HG03064 (cell line): ENCODE data around the gene FAM199X.

ENCODE experiments used
- ATAC-seq: cut with Tn5 transposase; IDR thresholded peaks from one replicate; pipeline ENCODE4 v1.9.1; 2021; ENCODE audit warnings: low read depth; ENCODE audit not compliant: unreplicated experiment

FAM199X gene

DNA sequence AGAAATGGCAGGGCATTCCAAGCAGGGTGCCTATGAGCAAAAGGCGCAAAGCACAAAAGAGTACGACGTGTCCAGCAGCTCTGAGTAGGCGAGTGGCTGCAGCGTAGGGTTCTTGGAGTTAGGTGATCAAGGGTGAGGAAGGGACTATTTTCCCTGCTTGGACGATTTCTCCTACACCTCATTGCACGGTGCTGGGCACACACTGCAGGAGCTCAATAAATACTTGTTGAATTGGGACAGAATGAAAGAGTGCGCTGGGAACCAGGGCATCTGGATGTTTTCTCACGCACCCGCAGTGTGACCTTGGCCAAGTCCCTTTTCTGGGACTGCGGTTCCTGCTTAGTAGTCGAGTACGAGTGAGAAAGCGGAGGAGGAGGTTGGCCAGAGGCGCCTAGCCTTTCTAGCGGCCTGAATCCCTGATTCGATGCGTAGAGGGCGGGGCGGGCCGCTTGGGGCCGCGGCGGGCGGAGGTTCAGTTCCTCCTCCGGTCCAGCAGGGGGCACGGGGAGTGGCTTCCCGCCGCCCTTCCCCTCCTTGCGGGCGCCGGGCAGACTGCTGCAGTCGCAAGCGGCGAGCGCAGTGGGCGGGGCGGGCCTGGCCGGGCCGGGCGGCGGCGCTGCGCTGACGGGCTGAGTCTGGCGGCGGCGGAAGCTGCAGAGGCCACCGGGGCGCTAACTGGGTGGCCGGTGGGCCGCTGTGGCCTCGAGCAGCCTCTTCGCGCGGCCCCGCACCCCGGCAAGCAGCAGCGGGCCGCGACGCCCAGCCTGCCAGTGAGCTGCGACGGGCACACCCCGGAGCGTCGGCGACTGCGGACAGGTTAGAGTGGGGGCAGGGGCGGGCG lies at the start of gene FAM199X:
TSS of gene FAM199X (plus strand) at position 560 of the 841 bp plus-strand sequence. CDS start 333 bp downstream, outside the sequence.
- peak; percentile 92 for ATAC-seq

GRCh38 chrX:104117759-104118158 lies 48.5 kb upstream of the FAM199X start:
- ATAC-seq = no peak

GRCh38 chrX:104118765-104119164 lies 47.5 kb upstream of the FAM199X start:
- ATAC-seq = no peak

GRCh38 chrX:104122829-104123228 lies 43.4 kb upstream of the FAM199X start:
- no peak for ATAC-seq

- no peak for ATAC-seq
These were observed 39.4 kb upstream of the FAM199X start for GRCh38 chrX:104126856-104127255.

- no peak for ATAC-seq
These were observed 35.4 kb upstream of the FAM199X start for GRCh38 chrX:104130808-104131207.

GRCh38 chrX:104134583-104135261 lies 31.5 kb upstream of the FAM199X start:
- no peak for ATAC-seq

DNA sequence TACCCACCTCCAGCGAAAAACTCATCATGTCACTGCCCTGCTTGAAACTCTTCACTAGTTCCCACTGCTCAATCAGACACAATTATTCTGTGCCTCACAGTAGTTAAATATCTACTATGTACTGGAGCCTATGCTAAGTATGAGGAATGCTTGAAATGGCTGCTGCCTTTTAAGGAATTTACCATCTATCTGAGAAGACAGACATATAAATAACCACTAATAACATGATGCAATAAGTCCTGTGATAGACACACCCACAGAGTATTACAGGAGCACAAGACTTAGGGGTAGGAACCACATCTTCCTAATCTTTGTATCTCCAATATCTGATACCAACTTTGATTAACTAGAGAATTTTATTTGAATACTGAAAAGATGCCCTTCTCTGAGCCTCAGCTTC lies 30.6 kb upstream of the FAM199X start:
- ATAC-seq = no peak

DNA sequence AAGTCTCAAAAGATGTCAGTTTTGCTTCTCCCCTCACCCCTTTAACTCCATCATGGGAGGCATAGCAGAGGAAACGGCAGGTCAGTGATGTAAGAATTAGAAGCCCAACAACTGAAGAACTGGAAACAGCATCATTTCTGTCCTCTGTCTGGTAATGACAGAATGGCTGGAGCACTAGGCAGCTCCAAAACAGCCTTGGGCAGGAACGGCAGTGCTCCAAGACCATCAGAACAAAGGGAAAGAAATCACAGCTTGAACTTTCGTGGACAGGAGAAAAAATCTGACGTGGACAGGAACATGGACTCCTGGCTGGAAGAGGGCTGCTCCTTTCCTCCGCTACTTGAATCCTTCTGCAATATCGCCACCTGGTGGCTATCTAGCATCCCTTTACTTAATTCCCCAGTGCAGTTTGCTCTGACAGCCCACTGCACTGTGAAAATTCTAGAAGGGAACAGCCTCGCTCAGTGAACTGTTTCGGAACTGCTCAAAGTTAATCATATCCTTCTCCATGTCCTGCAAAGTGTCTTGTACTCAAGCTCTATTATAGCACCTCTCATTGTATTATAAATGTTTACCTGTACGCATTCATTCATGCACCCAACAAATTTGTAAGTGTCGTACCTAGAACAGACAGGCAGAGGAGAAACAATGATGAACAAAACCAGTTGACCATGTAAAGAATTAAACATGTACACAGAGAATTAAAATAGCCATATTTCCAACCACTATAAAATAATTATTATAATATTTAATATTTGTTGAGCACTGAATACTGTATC lies 29.8 kb upstream of the FAM199X start:
- ATAC-seq = peak; percentile 73

GRCh38 chrX:104137496-104137895 lies 28.8 kb upstream of the FAM199X start:
- ATAC-seq = no peak

- ATAC-seq = no peak
These were observed 25.0 kb upstream of the FAM199X start for GRCh38 chrX:104141087-104141760.

DNA sequence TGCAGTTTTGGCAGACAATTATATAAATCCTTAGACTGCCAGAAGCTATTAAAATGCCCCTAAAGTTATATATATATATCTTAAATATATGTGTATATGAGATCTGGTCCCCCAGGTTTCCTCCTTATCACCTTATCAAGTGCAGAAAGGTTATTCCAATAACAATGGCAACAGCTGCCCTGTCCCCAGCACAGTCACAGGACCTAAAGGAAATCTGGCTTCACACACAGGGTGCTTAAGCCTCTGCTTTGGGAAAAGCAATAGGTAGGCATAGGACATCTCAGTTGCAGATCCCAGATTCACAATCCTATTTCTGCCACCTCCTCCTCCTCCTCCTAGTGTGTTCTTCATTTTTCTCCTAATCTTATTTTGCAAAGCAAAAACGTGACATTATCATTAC lies 15.2 kb upstream of the FAM199X start:
- ATAC-seq = no peak

- ATAC-seq = peak; percentile 89
These were observed 9.4 kb upstream of the FAM199X start, which contains the start of gene SLC25A53 for GRCh38 chrX:104156630-104157529. SLC25A53 (minus strand) TSS chrX:104157009; CDS start chrX:104105257, 51,752 bp downstream.

GRCh38 chrX:104166735-104167436 lies 633 bp downstream of the FAM199X start:
- no peak for ATAC-seq

DNA sequence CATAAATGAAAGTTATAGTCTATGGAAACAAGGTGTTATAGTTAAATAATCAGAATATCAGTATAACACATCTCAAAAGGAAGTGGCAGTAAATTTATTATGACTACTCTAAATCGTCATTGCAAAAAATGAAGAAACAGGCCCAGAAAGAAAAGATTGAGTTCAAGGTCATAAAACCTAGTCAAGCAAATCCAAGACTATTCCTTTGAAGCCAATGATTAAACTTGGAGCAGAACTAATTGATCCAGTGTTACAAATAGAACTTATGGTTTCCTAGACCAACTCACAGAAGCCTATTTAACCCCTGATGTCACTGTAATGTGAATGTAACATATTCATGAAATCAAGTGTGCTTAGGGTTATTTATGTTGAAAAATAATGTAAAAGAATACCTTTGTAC lies 1.9 kb downstream of the FAM199X start:
- ATAC-seq = no peak

GRCh38 chrX:104172121-104172520 lies 5.9 kb downstream of the FAM199X start:
- ATAC-seq = no peak

- no peak for ATAC-seq
These were observed 6.5 kb downstream of the FAM199X start for GRCh38 chrX:104172788-104173187.

GRCh38 chrX:104173841-104174240 lies 7.6 kb downstream of the FAM199X start:
- no peak for ATAC-seq

DNA sequence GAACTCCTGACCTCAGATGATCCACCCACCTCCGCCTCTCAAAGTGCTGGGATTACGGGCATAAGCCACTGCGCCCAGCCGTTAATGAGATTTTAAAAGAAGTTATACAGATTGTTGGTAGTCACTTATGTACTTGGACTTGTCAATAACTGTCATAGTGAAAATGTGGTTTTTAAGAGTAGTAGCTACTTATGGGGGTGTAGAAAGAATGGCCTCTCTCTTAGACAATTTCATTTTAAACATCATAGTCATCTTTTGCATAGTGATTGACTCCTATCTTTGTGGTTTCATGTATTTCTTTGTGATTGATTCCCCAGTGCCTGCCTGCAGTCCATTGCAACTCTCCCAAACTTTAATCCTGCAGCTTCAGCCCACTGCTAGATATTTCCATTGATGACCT lies 17.4 kb downstream of the FAM199X start:
- ATAC-seq = no peak
